ENCODE data around the gene DLX4.

The DLX4 gene

DNA sequence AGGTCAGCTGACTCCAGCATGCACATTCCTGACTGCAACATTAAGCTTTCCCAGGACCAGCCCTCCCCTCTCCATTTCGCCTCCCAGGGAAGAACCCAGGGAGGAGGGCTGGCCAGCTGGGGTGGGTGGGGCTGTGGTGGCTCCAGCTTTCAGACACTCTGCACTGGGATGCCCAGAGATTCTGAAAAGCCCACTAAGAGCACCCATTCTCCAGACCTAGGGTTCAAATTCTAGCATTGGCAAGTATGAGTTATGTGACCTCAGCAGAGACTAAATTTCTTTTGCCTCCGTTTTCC, 18.2 kb downstream of the DLX4 start:
- DNase-seq (ENCODE audit: low read depth): no peak

- no peak for DNase-seq (ENCODE audit: low read depth)
Observed at GRCh38 chr17:49987681-49988441, 18.9 kb downstream of the DLX4 start.

- no peak for DNase-seq (ENCODE audit: low read depth)
Observed at GRCh38 chr17:49989518-49989880, 20.5 kb downstream of the DLX4 start.

DNA sequence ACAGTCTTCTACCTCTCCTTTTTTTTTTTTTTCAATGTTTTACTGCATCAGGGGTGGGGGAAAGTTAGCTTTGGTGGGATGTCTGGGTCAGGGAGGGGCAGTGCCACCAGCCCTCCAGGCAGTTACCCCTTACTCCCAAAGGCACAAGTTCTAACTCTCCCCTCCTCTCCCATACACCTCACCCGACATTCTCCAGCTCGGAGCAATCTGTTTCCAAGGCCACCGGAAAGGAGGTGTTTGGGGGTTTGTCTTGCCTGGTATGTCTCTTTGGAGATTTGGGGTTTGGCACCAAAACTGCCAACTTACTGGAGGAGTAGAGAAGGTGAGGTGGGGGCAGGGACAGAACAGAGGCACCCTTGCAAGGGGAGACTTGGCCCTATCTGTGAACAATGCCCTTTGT, 21.3 kb downstream of the DLX4 start:
- DNase-seq (ENCODE audit: low read depth): no peak

DNA sequence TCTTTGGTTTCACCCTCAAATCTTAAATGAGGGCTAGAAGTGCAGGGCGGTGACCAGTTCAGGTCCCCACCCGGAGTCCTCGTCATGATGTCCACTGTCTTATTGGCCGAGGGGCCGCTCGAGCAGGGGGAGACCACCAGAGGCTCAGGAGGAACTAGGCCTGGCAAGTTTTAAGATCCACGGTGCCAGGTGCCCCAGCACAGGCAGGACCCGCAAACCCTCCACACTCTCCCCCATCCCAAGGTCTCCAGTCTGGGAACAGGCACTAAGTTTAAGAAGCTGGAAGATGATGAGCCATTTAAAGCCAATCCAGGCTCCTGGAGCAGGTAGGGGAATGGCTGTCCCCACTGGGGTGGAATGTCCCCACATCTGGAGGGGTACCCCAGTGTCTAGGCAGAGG, 21.9 kb downstream of the DLX4 start:
- no peak for DNase-seq (ENCODE audit: low read depth)

DNA sequence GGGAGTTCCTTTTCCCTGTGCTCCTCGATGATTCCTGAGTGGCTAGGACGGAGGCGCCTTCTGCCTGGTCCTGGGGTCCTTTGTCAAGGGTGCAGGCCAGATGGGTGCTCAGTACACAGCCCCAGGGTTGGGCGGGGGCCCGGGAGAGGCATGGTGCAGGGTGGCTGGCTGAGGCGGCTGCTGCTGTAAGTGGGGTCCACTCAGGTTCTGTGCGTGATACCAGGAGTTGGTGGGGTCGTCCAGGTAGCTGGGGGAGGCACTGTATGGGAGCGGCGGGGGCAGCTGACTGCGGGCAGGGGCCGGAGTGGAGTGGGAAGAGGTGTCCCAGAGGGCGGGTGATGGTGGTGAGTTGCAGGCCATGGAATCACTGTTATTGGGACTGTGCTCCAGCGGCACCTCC, 22.4 kb downstream of the DLX4 start:
- DNase-seq (ENCODE audit: low read depth): no peak

DNA sequence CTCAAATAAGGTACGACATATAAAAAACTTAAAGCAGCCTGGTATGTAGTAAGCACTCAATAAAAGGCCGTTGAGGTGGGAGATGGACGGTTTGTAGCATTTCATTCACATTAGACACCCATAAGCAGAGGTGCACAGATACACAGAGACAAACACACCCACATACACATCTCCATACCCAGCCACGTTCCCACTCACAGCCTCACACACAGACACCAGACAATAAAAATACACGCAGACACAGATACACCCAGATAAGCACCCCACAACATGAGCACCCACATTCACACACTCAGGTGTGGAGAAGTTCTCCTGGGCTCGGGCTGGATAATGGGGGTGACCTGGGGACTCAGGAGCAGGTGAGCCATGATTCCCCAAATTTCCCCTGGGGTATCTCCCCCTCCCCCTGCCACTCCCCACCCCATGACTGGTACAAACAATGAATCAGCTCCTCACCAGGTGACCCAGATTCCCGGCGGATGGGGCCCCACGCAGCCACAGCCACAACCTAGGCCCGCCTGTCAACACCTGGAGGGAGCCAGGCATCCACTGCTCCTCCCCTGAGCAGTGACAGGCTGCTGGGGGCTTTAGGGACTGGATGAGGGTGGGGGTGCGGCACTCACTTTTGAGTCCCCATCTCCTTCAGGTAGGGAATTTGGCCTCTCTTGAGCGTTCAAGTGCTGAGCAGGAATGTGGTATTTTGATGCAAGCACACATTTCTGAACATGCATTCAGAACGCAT, 23.4 kb downstream of the DLX4 start:
- DNase-seq (ENCODE audit: low read depth): no peak

DNA sequence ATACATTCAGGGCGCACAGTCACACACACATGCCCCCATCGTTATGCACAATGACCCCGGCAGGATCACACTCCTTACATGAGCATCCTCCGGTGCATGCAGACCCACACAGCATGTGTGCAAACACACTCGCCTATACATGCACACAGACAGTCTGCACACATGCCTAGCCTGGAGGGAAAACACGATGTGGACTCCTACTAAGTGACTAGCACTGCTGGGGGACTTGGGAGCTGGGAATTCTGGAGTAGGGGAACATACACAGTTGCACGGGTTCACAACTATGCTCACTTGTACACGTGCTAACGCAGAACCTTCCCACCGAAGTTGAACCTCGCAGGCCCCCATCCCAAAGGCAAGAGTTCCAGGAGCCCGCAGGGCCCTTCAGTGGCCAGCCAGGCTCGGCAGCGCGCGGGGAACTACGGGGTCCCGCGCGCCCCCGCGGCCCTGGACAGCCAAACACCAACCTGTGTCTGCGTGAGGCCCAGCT, 24.0 kb downstream of the DLX4 start:
- DNase-seq (ENCODE audit: low read depth): no peak

DNA sequence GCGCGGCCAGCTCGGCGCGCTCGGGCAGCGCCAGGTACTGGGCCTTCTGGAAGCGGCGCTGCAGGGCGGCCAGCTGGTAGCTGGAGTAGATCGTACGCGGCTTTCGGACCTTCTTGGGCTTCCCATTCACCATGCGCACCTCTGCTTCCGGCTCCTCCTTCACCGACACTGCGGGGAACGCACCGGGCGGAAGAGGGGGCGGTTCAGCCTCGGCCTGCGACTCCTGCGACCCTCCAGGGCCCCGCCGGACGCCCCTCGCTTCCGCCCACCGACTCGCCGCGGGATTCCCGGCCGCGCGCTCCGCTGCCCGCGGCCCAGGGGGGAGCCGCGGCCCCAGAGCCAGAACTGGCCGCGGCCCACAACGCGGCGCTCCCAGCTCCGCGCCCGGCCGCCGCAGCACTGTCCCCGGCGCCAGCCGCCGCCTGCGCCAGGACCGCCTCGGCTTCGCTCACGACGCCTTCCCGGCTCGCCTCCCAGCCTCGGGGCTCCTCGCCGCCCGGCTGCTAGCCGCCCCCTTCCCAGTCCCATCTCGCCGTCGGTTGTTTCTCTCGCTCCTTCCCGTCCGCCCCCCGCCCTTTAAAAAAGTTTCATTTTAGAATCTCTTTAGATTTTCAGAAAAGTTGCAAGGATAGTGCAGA, 24.6 kb downstream of the DLX4 start:
- DNase-seq (ENCODE audit: low read depth): no peak

- no peak for DNase-seq (ENCODE audit: low read depth)
Observed at GRCh38 chr17:49994085-49995054, 25.4 kb downstream of the DLX4 start.

GRCh38 chr17:49995055-49995738, 26.2 kb downstream of the DLX4 start, which contains the start of gene DLX3:
Gene DLX3 (minus strand): TSS chr17:49995224. CDS start chr17:49994998, 226 bp downstream.
- DNase-seq (ENCODE audit: low read depth): no peak

- DNase-seq (ENCODE audit: low read depth): no peak
Observed at GRCh38 chr17:49996121-49996494, 27.1 kb downstream of the DLX4 start.

- peak; percentile 50 for DNase-seq (ENCODE audit: low read depth)
Observed at GRCh38 chr17:49996495-49997300, 27.7 kb downstream of the DLX4 start.

DNA sequence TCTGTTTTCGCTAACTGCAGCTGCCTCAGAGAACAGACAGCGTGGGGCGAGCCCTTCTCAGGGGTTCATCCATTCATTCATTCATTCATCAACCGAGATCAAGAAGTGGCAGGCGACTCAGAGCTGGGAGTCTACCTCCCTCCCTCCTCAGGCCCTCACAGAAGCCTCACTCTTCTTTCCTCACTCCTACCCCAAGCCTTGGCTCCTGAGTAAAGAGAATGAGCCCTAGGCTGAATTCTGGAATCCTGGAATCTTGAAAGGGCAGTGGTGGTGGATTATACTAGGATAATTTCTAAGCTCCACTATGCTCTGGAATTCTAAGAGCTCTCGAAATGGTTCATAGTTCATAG, 28.3 kb downstream of the DLX4 start:
- DNase-seq (ENCODE audit: low read depth): no peak

- DNase-seq (ENCODE audit: low read depth): peak; percentile 73
Observed at GRCh38 chr17:49997773-49998703, 29.0 kb downstream of the DLX4 start.

DNA sequence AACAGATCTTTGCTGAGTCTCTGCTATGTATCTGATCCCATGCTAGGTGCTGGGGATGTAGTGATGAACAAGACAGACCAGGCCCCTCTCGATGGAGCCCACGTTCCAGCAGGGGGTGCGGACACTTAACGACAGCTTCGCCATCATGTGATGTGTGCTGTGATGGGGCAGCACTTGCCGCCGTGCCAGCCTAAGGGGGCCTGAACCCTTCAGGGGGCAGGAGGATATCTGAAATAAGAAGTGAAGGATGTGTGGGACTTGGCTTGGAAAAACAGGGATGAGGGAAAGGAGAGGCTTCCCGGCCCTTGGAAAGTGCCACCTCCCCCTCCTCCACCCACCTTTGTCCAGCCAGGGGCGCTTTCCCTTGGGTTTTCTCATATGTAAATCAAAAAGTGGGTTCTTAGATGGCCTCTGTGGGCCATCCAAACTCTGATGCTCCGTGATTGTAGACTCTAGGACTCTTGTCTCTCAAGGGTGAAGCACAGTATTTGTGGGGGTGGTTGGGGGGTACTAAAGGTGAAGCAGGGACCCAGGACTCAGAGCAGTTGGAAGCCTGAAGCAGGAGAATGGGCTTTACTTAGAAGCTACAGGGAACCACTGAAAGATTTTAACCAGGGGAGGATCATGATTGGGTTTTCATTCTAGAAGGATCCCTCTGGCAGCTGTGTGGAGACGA, 30.0 kb downstream of the DLX4 start:
- DNase-seq (ENCODE audit: low read depth): no peak

- DNase-seq (ENCODE audit: low read depth): no peak
Observed at GRCh38 chr17:50003911-50004310, 34.9 kb downstream of the DLX4 start.

GRCh38 chr17:50009282-50009681, 40.3 kb downstream of the DLX4 start:
- no peak for DNase-seq (ENCODE audit: low read depth)

- no peak for DNase-seq (ENCODE audit: low read depth)
Observed at GRCh38 chr17:50013079-50013478, 44.1 kb downstream of the DLX4 start.

All from stimulated activated CD4-positive, alpha-beta T cell treated with anti-CD3 and anti-CD28 coated beads, Interleukin-2, amount 100 ng/mL, for 4 hours (primary cell).